HG03135 (cell line): ENCODE measurements around the gene PSMD8.

ENCODE experiments used
- ATAC-seq: cut with Tn5 transposase; IDR thresholded peaks from one replicate; pipeline ENCODE4 v1.9.1; 2021; ENCODE audit warnings: mild to moderate bottlenecking, moderate library complexity; ENCODE audit not compliant: unreplicated experiment

PSMD8 gene

DNA sequence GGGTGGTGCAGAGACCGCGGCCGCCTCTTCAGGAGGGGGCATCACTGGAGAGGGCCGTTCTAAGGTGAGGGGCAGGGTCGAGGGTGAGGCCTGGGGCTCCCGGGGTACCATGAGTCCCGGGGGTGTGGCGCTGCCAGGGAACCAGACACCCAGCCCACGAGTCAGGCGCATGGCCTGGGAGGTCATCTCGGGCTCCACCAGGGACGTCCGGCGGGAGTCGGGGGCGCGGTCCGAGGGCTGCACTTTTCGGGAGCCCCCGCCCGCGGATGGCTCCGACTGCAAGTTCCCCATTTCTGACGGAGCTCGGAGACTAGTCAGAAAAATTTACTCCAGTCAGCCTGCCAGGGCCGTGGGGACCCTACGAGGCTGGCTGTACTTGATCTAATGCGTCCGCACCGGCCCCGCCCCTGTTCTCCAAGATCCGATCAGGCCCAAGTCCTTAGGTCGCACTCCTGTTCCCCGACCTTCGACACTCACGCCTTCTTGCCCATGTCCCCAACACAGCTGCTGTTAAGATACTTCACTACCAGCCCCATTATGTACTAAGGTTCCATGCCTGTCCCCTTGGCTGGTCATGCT, 12.7 kb downstream of the PSMD8 start:
- no peak for ATAC-seq

GRCh38 chr19:38387550-38388348, 13.4 kb downstream of the PSMD8 start, which contains the start of gene GGN:
TSS of gene GGN (minus strand) at chr19:38388034. CDS start at chr19:38387261, 773 bp downstream.
- ATAC-seq = no peak

DNA sequence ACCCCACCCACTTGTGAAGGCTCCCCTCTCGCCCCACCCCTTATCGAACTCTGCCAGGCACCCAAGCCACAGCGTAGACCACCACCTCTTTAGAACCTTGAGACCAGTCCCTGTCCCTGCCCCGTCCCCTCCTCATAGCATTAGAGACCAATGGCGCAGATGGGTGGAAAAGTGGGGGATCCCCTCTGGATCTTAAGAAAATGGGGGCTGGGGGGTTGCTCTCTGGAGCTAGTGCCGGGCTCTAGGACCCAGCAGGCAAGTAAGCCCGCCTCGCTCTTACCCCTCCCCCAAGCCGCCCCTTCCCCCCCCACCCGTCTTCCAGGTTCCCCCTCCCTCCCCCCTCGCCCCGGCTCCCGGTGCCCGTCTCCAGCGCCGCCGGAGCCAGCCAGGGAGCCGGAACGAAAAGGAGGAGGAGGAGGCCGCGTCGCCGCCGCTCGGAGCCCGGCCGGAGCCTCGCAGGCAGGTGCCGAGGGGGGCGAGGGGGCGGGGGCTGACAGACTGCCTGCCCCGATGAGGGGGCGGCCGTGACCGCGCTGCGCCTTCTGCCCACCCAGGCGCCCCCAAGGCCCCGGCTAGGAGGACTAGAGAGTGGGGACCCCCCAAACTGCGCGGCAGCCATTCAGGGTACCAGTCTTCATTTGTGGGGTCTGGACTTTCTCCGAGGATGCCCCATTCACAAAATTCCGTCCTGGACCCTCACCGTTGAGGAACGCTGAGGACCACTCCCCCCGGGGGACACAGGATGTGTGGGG, 14.2 kb downstream of the PSMD8 start, which contains the start of gene SPRED3:
Gene SPRED3, plus strand, starts transcription at position 349 of the 752 bp plus-strand sequence. CDS start 1,606 bp downstream, outside the sequence.
- no peak for ATAC-seq

- ATAC-seq = no peak
Measured at GRCh38 chr19:38389101-38389925, 14.9 kb downstream of the PSMD8 start.

GRCh38 chr19:38389957-38390924, 15.9 kb downstream of the PSMD8 start:
- ATAC-seq = no peak

- ATAC-seq = no peak
Measured at GRCh38 chr19:38391911-38392464, 17.6 kb downstream of the PSMD8 start.

DNA sequence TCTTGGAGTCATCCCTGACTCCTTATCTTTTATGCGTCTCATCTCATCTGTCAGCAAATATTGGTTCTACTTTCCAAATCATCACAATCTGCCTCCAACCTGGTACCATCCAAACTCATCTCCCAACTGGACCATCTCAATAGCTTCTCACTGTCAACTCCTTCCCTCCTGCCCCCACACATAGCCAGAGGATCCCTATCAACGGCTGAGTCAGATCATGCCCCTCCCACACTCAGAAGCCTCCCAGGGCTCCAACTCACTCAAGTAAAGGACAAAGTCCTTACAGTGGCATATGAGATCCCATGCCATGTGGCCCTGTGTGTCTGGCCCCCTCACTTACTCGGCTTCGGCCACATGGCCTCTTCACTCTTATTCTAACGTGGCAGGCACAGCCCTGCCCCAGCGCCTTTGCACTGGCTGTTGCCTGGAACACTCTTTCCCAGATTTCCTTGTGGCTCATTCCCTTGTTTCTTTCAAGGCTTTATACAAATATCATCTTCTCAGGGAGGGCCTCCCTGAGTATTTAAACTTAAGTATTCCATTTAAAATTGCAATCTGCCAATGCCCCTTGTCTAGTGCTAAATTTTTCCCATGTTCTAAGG, 18.4 kb downstream of the PSMD8 start:
- no peak for ATAC-seq

- no peak for ATAC-seq
Measured at GRCh38 chr19:38394488-38394887, 20.1 kb downstream of the PSMD8 start.

DNA sequence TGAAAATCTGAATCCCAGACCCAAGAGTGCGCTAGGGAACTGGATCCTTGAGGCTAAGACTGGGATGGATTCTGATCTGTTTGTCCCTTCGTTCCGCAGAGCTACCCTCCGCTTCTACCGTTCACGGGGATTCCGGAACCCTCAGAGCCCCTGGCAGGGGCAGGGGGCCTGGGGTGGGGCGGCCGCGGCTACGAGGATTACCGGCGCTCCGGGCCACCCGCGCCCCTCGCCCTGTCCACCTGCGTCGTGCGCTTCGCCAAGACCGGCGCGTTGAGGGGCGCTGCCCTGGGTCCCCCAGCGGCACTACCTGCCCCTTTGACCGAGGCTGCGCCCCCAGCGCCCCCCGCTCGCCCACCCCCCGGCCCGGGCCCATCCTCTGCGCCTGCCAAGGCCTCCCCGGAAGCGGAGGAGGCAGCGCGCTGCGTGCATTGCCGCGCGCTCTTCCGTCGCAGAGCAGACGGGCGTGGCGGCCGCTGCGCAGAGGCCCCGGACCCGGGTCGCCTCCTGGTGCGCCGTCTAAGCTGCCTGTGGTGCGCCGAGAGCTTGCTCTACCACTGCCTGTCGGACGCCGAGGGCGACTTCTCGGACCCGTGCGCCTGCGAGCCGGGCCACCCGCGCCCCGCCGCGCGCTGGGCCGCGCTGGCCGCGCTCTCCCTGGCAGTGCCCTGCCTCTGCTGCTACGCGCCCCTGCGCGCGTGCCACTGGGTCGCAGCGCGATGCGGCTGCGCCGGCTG, 21.2 kb downstream of the PSMD8 start:
- no peak for ATAC-seq

DNA sequence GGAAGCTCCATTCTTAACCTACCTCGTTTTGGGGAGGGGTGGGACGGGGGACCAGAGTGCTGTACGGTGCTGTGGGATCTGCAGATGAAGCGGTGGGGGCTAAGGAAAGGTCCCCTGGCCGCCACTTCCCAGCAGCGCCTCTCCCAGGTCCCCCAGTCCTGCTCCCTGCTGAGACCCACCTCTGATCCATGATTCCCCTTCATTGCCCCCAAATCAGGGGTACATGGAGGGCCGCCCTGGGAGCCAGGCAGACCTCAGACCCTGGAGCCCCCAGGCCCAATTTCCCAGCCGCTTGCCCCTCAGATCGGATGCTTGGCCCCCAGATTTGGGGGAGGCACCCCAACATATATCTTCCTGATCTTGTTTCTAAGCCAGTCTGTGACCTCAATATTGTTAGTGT, 24.7 kb downstream of the PSMD8 start:
- no peak for ATAC-seq

DNA sequence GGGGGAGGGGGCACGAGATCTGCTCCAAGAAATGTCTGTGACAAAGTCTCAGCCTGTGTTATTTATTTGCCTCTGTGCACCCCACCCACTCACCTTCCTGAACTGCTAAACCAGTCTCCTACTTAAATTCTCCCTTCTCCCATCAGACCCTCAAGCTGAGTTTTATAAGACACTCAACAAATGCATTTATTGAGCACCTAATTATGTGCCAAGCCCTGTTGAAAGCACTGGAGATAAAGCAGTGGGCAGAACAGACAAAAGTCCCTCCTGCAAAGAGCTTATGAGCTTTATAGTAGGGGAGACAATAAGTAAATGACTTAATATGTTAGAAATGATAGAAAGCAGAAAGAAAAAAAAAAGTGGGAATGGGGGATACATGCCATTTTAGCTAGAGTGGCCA, 25.2 kb downstream of the PSMD8 start:
- no peak for ATAC-seq

- no peak for ATAC-seq
Measured at GRCh38 chr19:38400361-38400760, 26.0 kb downstream of the PSMD8 start.

- ATAC-seq = no peak
Measured at GRCh38 chr19:38401148-38401547, 26.8 kb downstream of the PSMD8 start.

DNA sequence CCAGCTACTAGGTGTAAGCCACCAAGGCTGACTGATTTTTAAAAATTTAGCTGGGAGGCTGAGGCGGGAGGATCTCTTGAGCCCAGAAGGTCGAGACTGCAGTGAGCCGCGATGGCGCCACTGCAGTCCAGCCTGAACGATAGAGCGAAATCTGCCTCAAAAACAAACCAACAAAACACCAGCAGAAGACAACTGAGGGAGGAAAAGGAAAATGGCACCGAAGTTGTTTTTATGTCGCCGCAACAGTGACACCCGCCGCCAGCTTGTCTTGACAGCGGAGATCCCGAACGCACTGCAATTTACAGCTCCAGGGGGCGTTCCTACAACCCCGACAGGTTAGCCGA, 28.2 kb downstream of the PSMD8 start:
- no peak for ATAC-seq

DNA sequence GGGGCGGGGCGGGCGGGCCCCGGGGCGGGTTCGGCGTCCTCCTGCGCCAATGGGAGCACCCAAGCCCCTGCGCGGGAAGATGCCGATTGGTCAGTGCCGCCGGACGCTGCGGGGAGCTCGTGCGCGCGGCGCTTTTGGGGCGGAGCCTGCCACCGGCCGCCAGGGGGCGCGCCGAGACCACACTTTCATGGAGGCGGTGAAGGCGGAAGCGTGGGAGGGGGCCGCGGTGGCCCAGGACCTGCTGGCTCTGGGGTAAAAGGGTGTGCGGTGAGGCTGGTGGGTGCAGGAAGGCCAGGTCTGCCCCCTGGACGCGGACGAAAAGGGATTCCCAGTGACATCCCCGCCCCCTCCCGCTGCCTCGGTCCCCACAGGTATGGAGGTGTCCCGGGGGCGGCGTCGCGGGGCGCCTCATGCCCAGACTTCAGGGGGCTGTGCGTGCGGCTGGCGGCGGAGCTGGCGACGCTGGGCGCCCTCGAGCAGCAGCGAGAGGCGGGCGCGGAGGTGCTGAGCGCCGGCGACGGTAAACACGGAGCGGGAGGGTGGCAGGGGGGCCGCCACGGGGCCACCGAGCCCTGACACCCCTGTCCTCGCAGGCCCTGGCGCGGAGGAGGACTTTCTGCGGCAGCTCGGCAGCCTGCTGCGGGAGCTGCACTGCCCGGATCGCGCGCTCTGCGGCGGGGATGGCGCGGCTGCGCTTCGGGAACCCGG, 28.8 kb downstream of the PSMD8 start, which contains the start of gene FAM98C:
Gene FAM98C, plus strand, starts transcription at position 127 of the 708 bp plus-strand sequence. Its CDS starts 61 bp downstream, at position 188.
- ATAC-seq = peak; percentile 90

- ATAC-seq = no peak
Measured at GRCh38 chr19:38404858-38405257, 30.5 kb downstream of the PSMD8 start.

DNA sequence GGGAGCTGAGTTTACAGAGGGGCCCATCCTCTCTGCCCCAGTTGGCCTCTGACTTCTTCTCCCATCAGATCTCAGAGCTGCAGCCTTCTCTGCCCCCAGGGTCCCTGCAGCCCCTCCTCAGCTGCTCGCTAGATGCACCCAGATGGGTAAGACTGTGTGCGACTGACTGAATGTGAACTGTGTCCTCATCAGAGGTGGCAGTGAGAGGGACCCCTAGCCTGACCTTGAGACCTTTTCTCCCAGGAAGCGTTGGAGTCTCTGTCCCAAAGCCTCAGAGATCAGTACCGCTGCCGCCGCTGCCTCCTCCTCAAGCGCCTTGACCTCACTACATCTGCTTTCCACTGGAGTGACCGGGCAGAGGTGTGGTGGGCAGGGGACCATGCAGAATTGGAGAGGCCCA, 30.9 kb downstream of the PSMD8 start:
- no peak for ATAC-seq
